Left renal cortex interstitium (tissue), 4 donors: ENCODE results near the gene MYO5A. TPM values are rescaled to one million over a fixed set of nuclear protein-coding genes. Genes with fewer than 3 reads are reported as not detected.
"Not testable (repeated sequence)": the region's sequence is repeated elsewhere in the genome, so short reads cannot be mapped to it uniquely, and the experiment has no call there.

ENCODE experiments used
- DNase-seq, 4 donors: peaks; one replicate each; pipeline ENCODE4 v3.0.0-alpha.2; 2013; ENCODE audit warnings: low read depth in 4 of 4, low spot score in 2 of 4, missing footprints in 1 of 4
- polyA plus RNA-seq, 4 donors: library from polyadenylated mRNA; unstranded; fragments of 120-200 nt; gene quantifications; one replicate each; pipeline ENCODE4 v1.2.1, GENCODE V29; 2013; ENCODE audit not compliant: insufficient read length in 4 of 4

Gene MYO5A
- polyA plus RNA-seq, 4 donors = 7.6 to 10.5 (median 8.1) TPM

GRCh38 chr15:52466134-52466701, 62.5 kb downstream of the MYO5A start:
- no peak for DNase-seq

- no peak for DNase-seq
Measured at GRCh38 chr15:52464478-52464877, 64.2 kb downstream of the MYO5A start.

- DNase-seq = no peak
Measured at GRCh38 chr15:52464040-52464439, 64.6 kb downstream of the MYO5A start.

GRCh38 chr15:52463638-52464037, 65.0 kb downstream of the MYO5A start:
- no peak for DNase-seq

GRCh38 chr15:52462806-52463360, 65.8 kb downstream of the MYO5A start:
- DNase-seq = no peak

GRCh38 chr15:52459701-52460100, 69.0 kb downstream of the MYO5A start:
- not testable (repeated sequence) for DNase-seq

GRCh38 chr15:52459265-52459664, 69.4 kb downstream of the MYO5A start:
- DNase-seq = not testable (repeated sequence)

GRCh38 chr15:52448011-52448890, 80.4 kb downstream of the MYO5A start:
- no peak for DNase-seq

- no peak for DNase-seq
Measured at GRCh38 chr15:52445954-52446353, 82.7 kb downstream of the MYO5A start.

GRCh38 chr15:52445553-52445952, 83.1 kb downstream of the MYO5A start:
- no peak for DNase-seq

- DNase-seq = not testable (repeated sequence)
Measured at GRCh38 chr15:52443205-52443604, 85.5 kb downstream of the MYO5A start.

GRCh38 chr15:52441841-52442240, 86.8 kb downstream of the MYO5A start:
- DNase-seq = no peak

- DNase-seq = no peak
Measured at GRCh38 chr15:52440946-52441345, 87.7 kb downstream of the MYO5A start.

GRCh38 chr15:52440414-52440813, 88.3 kb downstream of the MYO5A start:
- no peak for DNase-seq

- DNase-seq = no peak
Measured at GRCh38 chr15:52439470-52439869, 89.2 kb downstream of the MYO5A start.

GRCh38 chr15:52439042-52439441, 89.6 kb downstream of the MYO5A start:
- not testable (repeated sequence) for DNase-seq

- no peak for DNase-seq
Measured at GRCh38 chr15:52438047-52438446, 90.6 kb downstream of the MYO5A start.

- DNase-seq = no peak
Measured at GRCh38 chr15:52437646-52438045, 91.0 kb downstream of the MYO5A start.

GRCh38 chr15:52436981-52437380, 91.7 kb downstream of the MYO5A start:
- no peak for DNase-seq

GRCh38 chr15:52434885-52435284, 93.8 kb downstream of the MYO5A start:
- DNase-seq = no peak

GRCh38 chr15:52428297-52428696, 100.4 kb downstream of the MYO5A start:
- no peak for DNase-seq

GRCh38 chr15:52427804-52428203, 100.9 kb downstream of the MYO5A start:
- DNase-seq = no peak
